Activated CD8-positive, alpha-beta T cell treated with anti-CD3 and anti-CD28 coated beads for 36 hours (primary cell): ENCODE data around the gene PCSK5. TPM values are rescaled to one million over a fixed set of nuclear protein-coding genes. Genes with fewer than 3 reads are reported as not detected.

ENCODE experiments used
- ATAC-seq: fragments of 200-7000 bp; cut with Tn5 transposase; one replicate; pipeline ENCODE4 v1.10.0; 2021; ENCODE audit warnings: mild to moderate bottlenecking, moderate library complexity
- CTCF ChIA-PET: fragments of 350-600 bp; sonication (Branson Sonifier 250); formaldehyde crosslinking; loops from one replicate; lab custom pipeline; 2021; ENCODE audit warnings: antibody characterized with exemption; lab: Charles Lee
- POLR2A ChIA-PET: fragments of 350-600 bp; sonication (Branson Sonifier 250); formaldehyde crosslinking; loops from one replicate; lab custom pipeline; 2021; ENCODE audit warnings: antibody characterized with exemption; lab: Charles Lee
- DNase-seq: peaks from one replicate; pipeline ENCODE4 v3.0.0-alpha.2; 2020
- H3K27ac Mint-ChIP-seq: one replicate; pipeline ENCODE4 v1.8.0; 2021; ENCODE audit warnings: mild to moderate bottlenecking, mixed read lengths
- H3K27me3 Mint-ChIP-seq: one replicate; pipeline ENCODE4 v1.8.0; 2021; ENCODE audit warnings: mixed read lengths
- H3K36me3 Mint-ChIP-seq: one replicate; pipeline ENCODE4 v1.8.0; 2021; ENCODE audit warnings: low read depth, mixed read lengths
- H3K4me1 Mint-ChIP-seq: one replicate; pipeline ENCODE4 v1.8.0; 2021; ENCODE audit warnings: low read depth, mixed read lengths
- H3K4me3 Mint-ChIP-seq: one replicate; pipeline ENCODE4 v1.8.0; 2021; ENCODE audit warnings: mild to moderate bottlenecking, moderate library complexity, mixed read lengths
- H3K9me3 Mint-ChIP-seq: one replicate; pipeline ENCODE4 v1.8.0; 2021; ENCODE audit warnings: mixed read lengths
- CTCF ChIP-seq: fragments of 200-600 bp; IDR thresholded peaks from one replicate; pipeline ENCODE4 v1.8.0; 2022; ENCODE audit warnings: antibody characterized with exemption, mild to moderate bottlenecking
- intact Hi-C: fragments of 100-400 bp; cut with micrococcal nuclease; formaldehyde crosslinking; loops from one replicate; pipeline ENCODE4 v1.10.0; 2022
- total RNA-seq, 2 experiments: library from RNA; stranded (reverse); gene quantifications; one replicate each; pipeline ENCODE4 v1.2.3, GENCODE V29; 2021

The PCSK5 gene
- total RNA-seq, 2 experiments from 2014 or later, result 4.7 to 5.2 TPM

- POLR2A ChIA-PET, result no interaction called here
- Mint-ChIP-seq H3K9me3 (no peaks in the 10 kb centered on the region), H3K36me3 (peaks cover 9% of the 10 kb centered on the region)
Measured at GRCh38 chr9:76037587-76038225, 147.2 kb downstream of the PCSK5 start.

GRCh38 chr9:76038431-76038830 lies 148.0 kb downstream of the PCSK5 start:
- ChIA-PET CTCF (no interaction called here), POLR2A (no interaction called here)
- ATAC-seq, result no peak

More at GRCh38 chr9:76037587-76038225, 147.2 kb downstream of the PCSK5 start:
- intact Hi-C loops, result no loop called here
- CTCF ChIA-PET, result no interaction called here
- DNase-seq (no peak), ATAC-seq (no peak)
- no peak overlapping the region for H3K27ac Mint-ChIP-seq
- no peak for TF ChIP-seq CTCF
- H3K4me3 Mint-ChIP-seq, result no peak overlapping the region
- peaks cover 17% of the 10 kb centered on the region for H3K4me1 Mint-ChIP-seq
- H3K27me3 Mint-ChIP-seq, result no peaks in the 10 kb centered on the region

GRCh38 chr9:76044266-76044819 lies 153.9 kb downstream of the PCSK5 start:
- CTCF ChIA-PET, result no interaction called here
- Mint-ChIP-seq H3K4me3 (no peak overlapping the region), H3K27me3 (no peaks in the 10 kb centered on the region), H3K27ac (no peak overlapping the region), H3K9me3 (no peaks in the 10 kb centered on the region), H3K4me1 (peaks cover 2% of the 10 kb centered on the region), H3K36me3 (no peaks in the 10 kb centered on the region)
- POLR2A ChIA-PET, result no interaction called here
- DNase-seq (no peak), ATAC-seq (no peak)
- intact Hi-C loops, result no loop called here
- no peak for TF ChIP-seq CTCF

More at GRCh38 chr9:76038431-76038830, 148.0 kb downstream of the PCSK5 start:
- no peak overlapping the region for H3K27ac Mint-ChIP-seq
- intact Hi-C loops, result no loop called here
- no peak for TF ChIP-seq CTCF
- no peak overlapping the region for H3K4me3 Mint-ChIP-seq
- H3K9me3 Mint-ChIP-seq, result no peaks in the 10 kb centered on the region
- DNase-seq, result no peak
- H3K27me3 Mint-ChIP-seq, result no peaks in the 10 kb centered on the region
- peaks cover 9% of the 10 kb centered on the region for H3K36me3 Mint-ChIP-seq
- H3K4me1 Mint-ChIP-seq, result peaks cover 14% of the 10 kb centered on the region

- CTCF ChIA-PET, result no interaction called here
- H3K9me3 Mint-ChIP-seq, result no peaks in the 10 kb centered on the region
- intact Hi-C loops, result no loop called here
- no peak overlapping the region for H3K27ac Mint-ChIP-seq
- peaks cover 2% of the 10 kb centered on the region for H3K4me1 Mint-ChIP-seq
- H3K27me3 Mint-ChIP-seq, result no peaks in the 10 kb centered on the region
- no peak overlapping the region for H3K4me3 Mint-ChIP-seq
- H3K36me3 Mint-ChIP-seq, result no peaks in the 10 kb centered on the region
- ATAC-seq (no peak), DNase-seq (no peak)
- POLR2A ChIA-PET, result interaction anchor here (0.6 kb wide), 1 partner anchor 44 kb away, joined by 3 read pairs; no protein-coding TSS in a partner anchor
- TF ChIP-seq CTCF, result no peak
Measured at GRCh38 chr9:76045221-76045620, 154.7 kb downstream of the PCSK5 start.

GRCh38 chr9:76049341-76049740 lies 158.9 kb downstream of the PCSK5 start:
- no peaks in the 10 kb centered on the region for H3K4me1 Mint-ChIP-seq
- no peaks in the 10 kb centered on the region for H3K27me3 Mint-ChIP-seq
- H3K9me3 Mint-ChIP-seq, result peaks cover 5% of the 10 kb centered on the region
- ATAC-seq (no peak), DNase-seq (no peak)
- H3K36me3 Mint-ChIP-seq, result peaks cover 21% of the 10 kb centered on the region
- intact Hi-C loops, result no loop called here
- no peak for TF ChIP-seq CTCF
- CTCF ChIA-PET, result no interaction called here
- H3K27ac Mint-ChIP-seq, result no peak overlapping the region
- POLR2A ChIA-PET, result no interaction called here
- no peak overlapping the region for H3K4me3 Mint-ChIP-seq
